PC-3 (cell line): ENCODE data around the gene MICALL1. TPM values are rescaled to one million over a fixed set of nuclear protein-coding genes. Genes with fewer than 3 reads are reported as not detected.

ENCODE experiments used
- ATAC-seq: fragments of 200-7000 bp; cut with Tn5 transposase; 2 replicates; pipeline ENCODE4 v1.9.1; 2020; ENCODE audit warnings: mild to moderate bottlenecking, moderate library complexity
- BruUV-seq: library from RNA; stranded (reverse); fragments of 400-500 nt; replicated peaks from 2 replicates; lab custom pipeline; 2021; lab: Mats Ljungman, UMichigan
- CTCF ChIA-PET: fragments of 300-600 bp; sonication (Branson Sonifier 250); formaldehyde crosslinking; loops from one replicate; lab custom pipeline; 2022; ENCODE audit warnings: antibody characterized with exemption; lab: Charles Lee
- POLR2A ChIA-PET: fragments of 300-600 bp; sonication (Branson Sonifier 250); formaldehyde crosslinking; loops from one replicate; lab custom pipeline; 2022; ENCODE audit warnings: antibody characterized with exemption; ENCODE audit not compliant: unreplicated experiment; lab: Charles Lee
- DNase-seq: peaks from one replicate; pipeline ENCODE4 v3.0.0-alpha.2; 2015
- H2AFZ ChIP-seq: fragments of 300-600 bp; sonication (generic); 2 replicates; pipeline ENCODE4 v1.6.0; 2016; ENCODE audit warnings: antibody characterized with exemption, low read length
- H3F3A ChIP-seq: fragments of 300-600 bp; sonication (generic); one replicate; pipeline ENCODE4 v1.6.0; 2017; ENCODE audit warnings: antibody characterized with exemption, low read length, control low read depth, mild to moderate bottlenecking; ENCODE audit not compliant: unreplicated experiment
- H3K27ac ChIP-seq: fragments of 300-600 bp; sonication (generic); 2 replicates; pipeline ENCODE4 v1.5.1; 2016; ENCODE audit warnings: mild to moderate bottlenecking, low read length
- H3K27me3 ChIP-seq: fragments of 300-600 bp; sonication (generic); 2 replicates; pipeline ENCODE4 v1.6.1; 2016; ENCODE audit warnings: low read length, mixed read lengths
- H3K36me3 ChIP-seq: fragments of 300-600 bp; sonication (generic); 2 replicates; pipeline ENCODE4 v1.6.1; 2016; ENCODE audit warnings: low read depth, mixed run types, low read length, mixed read lengths
- H3K4me1 ChIP-seq: fragments of 300-600 bp; sonication (generic); 2 replicates; pipeline ENCODE4 v1.5.1; 2016; ENCODE audit warnings: low read length; ENCODE audit not compliant: insufficient read depth
- H3K4me2 ChIP-seq: fragments of 300-600 bp; sonication (generic); 2 replicates; pipeline ENCODE4 v1.6.0; 2016; ENCODE audit warnings: low read length
- H3K4me3 ChIP-seq: fragments of 300-600 bp; sonication (generic); 2 replicates; pipeline ENCODE4 v1.5.1; 2016; ENCODE audit warnings: mild to moderate bottlenecking, low read length, mixed read lengths
- H3K79me2 ChIP-seq: fragments of 300-600 bp; sonication (generic); 2 replicates; pipeline ENCODE4 v1.6.1; 2017; ENCODE audit warnings: low read length, mixed read lengths
- H3K9ac ChIP-seq: fragments of 300-600 bp; sonication (generic); 2 replicates; pipeline ENCODE4 v1.6.0; 2016; ENCODE audit warnings: mild to moderate bottlenecking, low read length
- H3K9me2 ChIP-seq: fragments of 300-600 bp; sonication (generic); replicated peaks from 2 replicates; pipeline ENCODE4 v1.6.1; 2016; ENCODE audit warnings: mixed run types, low read length, mixed read lengths
- H3K9me3 ChIP-seq: fragments of 300-600 bp; sonication (generic); 2 replicates; pipeline ENCODE4 v1.6.1; 2016; ENCODE audit warnings: low read length, mixed read lengths
- H4K20me1 ChIP-seq: fragments of 300-600 bp; sonication (generic); 2 replicates; pipeline ENCODE4 v1.6.1; 2016; ENCODE audit warnings: low read length, mixed read lengths
- CTCF ChIP-seq: fragments of 300-600 bp; sonication (generic); conservative IDR thresholded peaks from 2 replicates; pipeline ENCODE4 v1.5.1; 2017; ENCODE audit warnings: antibody characterized with exemption, low read depth, mild to moderate bottlenecking, low read length
- EZH2 ChIP-seq: fragments of 300-600 bp; sonication (generic); IDR thresholded peaks from one replicate; pipeline ENCODE4 v1.6.1; 2017; ENCODE audit warnings: antibody characterized with exemption, mild to moderate bottlenecking, low read length; ENCODE audit not compliant: unreplicated experiment
- EZH2phosphoT487 ChIP-seq: fragments of 300-600 bp; sonication (generic); IDR thresholded peaks from 2 replicates; pipeline ENCODE4 v1.6.1; 2018; ENCODE audit warnings: mild to moderate bottlenecking, antibody characterized with exemption, low read length, borderline replicate concordance
- intact Hi-C: fragments of 100-400 bp; cut with micrococcal nuclease; formaldehyde crosslinking; loops from 2 replicates; pipeline ENCODE4 v1.9.0; 2023
- total RNA-seq: library from RNA; depleted of rRNA; stranded (reverse); fragments of >200 nt; gene quantifications from 2 replicates; pipeline ENCODE4 v1.2.3, GENCODE V29; 2014

Gene MICALL1
- total RNA-seq, 1 experiment from 2014 or later: 20.1 TPM

DNA sequence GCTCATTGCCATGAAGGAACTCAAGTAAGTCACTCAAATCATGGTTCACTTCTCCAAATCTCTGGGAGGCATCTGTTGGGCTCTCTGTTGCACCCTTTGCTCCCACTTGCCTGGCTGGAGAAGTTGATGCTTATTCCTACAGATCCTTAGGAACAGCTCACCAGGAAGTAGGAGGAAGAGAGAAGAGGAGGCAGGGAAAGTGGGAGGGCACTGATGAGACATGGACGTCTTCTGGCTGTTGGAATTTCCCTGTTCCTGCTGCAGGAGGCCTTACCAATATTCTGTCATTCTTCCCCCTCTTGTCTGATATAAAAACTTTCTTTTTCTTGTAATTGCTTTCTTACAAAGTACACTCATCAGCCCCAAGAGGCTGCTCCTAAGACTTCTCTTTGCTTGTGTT is 61.0 kb downstream of the MICALL1 start:
- TF ChIP-seq CTCF (no peak), EZH2 (no peak), EZH2phosphoT487 (no peak)
- Histone ChIP-seq H3K27me3 (no peaks in the 10 kb centered on the region), H4K20me1 (no peaks in the 10 kb centered on the region), H2AFZ (no peak overlapping the region), H3F3A (no peaks in the 10 kb centered on the region), H3K9me2 (no peaks in the 10 kb centered on the region), H3K4me1 (no peaks in the 10 kb centered on the region), H3K79me2 (no peaks in the 10 kb centered on the region), H3K4me3 (no peak overlapping the region), H3K36me3 (peaks cover 15% of the 10 kb centered on the region), H3K27ac (no peak overlapping the region), H3K9me3 (no peaks in the 10 kb centered on the region), H3K9ac (no peak overlapping the region), H3K4me2 (no peak overlapping the region)
- no peak for ATAC-seq
- no TSS peak for BruUV-seq
- DNase-seq: no peak
- POLR2A ChIA-PET: no interaction called here
- intact Hi-C loops: no loop called here
- CTCF ChIA-PET: no interaction called here

- Histone ChIP-seq H2AFZ (no peak overlapping the region), H3F3A (no peaks in the 10 kb centered on the region), H3K4me3 (no peak overlapping the region), H3K36me3 (peaks cover 13% of the 10 kb centered on the region), H3K27ac (no peak overlapping the region), H3K9me3 (no peaks in the 10 kb centered on the region), H4K20me1 (no peaks in the 10 kb centered on the region), H3K27me3 (no peaks in the 10 kb centered on the region), H3K79me2 (no peaks in the 10 kb centered on the region), H3K4me1 (no peaks in the 10 kb centered on the region), H3K9ac (no peak overlapping the region), H3K9me2 (no peaks in the 10 kb centered on the region), H3K4me2 (no peak overlapping the region)
- DNase-seq (no peak), ATAC-seq (no peak)
- ChIA-PET POLR2A (no interaction called here), CTCF (no interaction called here)
- no TSS peak for BruUV-seq
- no peak for TF ChIP-seq EZH2phosphoT487
- no peak for TF ChIP-seq CTCF
- no peak for TF ChIP-seq EZH2
- intact Hi-C loops: no loop called here
Observed at GRCh38 chr22:37967637-37968451, 61.7 kb downstream of the MICALL1 start.

- no peaks in the 10 kb centered on the region for H3K9me2 ChIP-seq
- DNase-seq: no peak
- no peak overlapping the region for H3K9ac ChIP-seq
- H3K4me3 ChIP-seq: no peak overlapping the region
- no peaks in the 10 kb centered on the region for H3K4me1 ChIP-seq
- no TSS peak for BruUV-seq
- no peak for ATAC-seq
- no peaks in the 10 kb centered on the region for H3K9me3 ChIP-seq
- no peaks in the 10 kb centered on the region for H3K79me2 ChIP-seq
- no peak overlapping the region for H2AFZ ChIP-seq
- H3K36me3 ChIP-seq: peaks cover 13% of the 10 kb centered on the region
- TF ChIP-seq EZH2 (no peak), EZH2phosphoT487 (no peak), CTCF (no peak)
- no peak overlapping the region for H3K27ac ChIP-seq
- POLR2A ChIA-PET: no interaction called here
- H3F3A ChIP-seq: no peaks in the 10 kb centered on the region
- intact Hi-C loops: no loop called here
- no peaks in the 10 kb centered on the region for H4K20me1 ChIP-seq
- H3K27me3 ChIP-seq: no peaks in the 10 kb centered on the region
- H3K4me2 ChIP-seq: no peak overlapping the region
- CTCF ChIA-PET: no interaction called here
Observed at GRCh38 chr22:37968452-37969251, 62.6 kb downstream of the MICALL1 start.
